ENCODE data around the gene LDAH.
"Not testable (repeated sequence)": the region's sequence is repeated elsewhere in the genome, so short reads cannot be mapped to it uniquely, and the experiment has no call there.

GRCh38 chr2:20793944-20794343 is 29.0 kb downstream of the LDAH start:
- TF ChIP-seq YY1 (IDR thresholded peaks at IDR 0.05; ENCODE audit: insufficient read depth, insufficient read length); SUZ12 (IDR thresholded peaks at IDR 0.05; ENCODE audit: extremely low read depth, insufficient read depth, insufficient read length): not testable (repeated sequence)

Data from NT2/D1 (cell line).